HG03354 (cell line): Measurements from ENCODE around the gene BID.
A peak's percentile ranks its signal among the peaks of the same experiment; 100 is the strongest.

ENCODE experiments used
- ATAC-seq: cut with Tn5 transposase; IDR thresholded peaks from one replicate; pipeline ENCODE4 v1.9.1; 2021; ENCODE audit warnings: mild to moderate bottlenecking; ENCODE audit not compliant: unreplicated experiment, poor library complexity, severe bottlenecking

BID gene

DNA sequence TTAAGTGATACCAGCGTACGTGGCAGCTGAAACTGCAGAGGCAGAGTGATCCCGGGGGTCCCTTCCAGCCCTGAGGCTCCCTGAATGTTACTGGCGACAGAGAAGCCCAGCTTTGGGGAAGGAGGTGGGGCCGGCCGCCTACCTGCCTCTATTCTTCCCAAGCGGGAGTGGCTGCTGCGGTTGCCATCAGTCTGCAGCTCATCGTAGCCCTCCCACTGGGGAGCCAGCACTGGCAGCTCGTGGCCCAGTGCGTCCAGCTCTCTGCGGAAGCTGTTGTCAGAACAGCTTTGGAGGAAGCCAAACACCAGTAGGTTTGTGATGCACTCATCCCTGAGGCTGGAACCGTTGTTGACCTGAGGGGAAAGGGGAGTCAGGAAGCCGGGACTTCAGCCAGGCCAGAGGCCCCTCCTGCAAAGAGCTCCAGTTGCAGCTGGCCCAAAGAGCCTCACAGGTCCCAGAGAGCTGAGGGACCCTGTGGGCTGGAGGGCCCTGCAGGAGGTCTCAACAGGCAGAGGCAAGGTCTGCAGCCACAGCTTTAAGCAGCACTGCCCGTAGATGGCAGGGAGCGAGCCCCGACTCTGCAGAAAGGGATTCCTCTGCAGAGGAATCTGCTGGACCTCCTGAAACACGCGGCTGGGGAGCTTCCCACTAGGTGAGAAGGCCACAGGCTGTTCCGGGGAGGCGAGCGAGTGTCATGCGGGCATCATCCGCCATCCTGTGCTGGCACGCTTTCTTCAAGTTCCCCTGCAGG is 30.4 kb downstream of the BID start:
- no peak for ATAC-seq

DNA sequence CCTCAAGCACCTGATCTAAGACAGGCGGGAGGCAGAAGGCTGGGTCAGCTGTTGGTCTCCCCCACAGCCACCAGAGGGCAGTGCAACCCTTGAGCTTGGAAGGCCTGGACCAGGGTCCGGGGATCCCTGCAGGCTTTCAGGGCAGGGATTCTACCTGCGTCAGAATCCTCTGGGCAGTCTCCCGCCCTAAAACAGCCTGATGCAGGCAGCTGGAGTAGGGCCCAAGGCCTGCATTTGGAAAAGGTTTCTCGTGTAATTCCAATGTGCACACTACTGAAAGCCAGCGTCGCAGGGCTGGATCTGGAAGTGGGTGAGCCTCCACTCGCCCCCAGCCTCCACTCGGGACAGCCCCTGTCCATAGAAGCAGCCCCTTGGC is 31.8 kb downstream of the BID start:
- peak; percentile 71 for ATAC-seq

DNA sequence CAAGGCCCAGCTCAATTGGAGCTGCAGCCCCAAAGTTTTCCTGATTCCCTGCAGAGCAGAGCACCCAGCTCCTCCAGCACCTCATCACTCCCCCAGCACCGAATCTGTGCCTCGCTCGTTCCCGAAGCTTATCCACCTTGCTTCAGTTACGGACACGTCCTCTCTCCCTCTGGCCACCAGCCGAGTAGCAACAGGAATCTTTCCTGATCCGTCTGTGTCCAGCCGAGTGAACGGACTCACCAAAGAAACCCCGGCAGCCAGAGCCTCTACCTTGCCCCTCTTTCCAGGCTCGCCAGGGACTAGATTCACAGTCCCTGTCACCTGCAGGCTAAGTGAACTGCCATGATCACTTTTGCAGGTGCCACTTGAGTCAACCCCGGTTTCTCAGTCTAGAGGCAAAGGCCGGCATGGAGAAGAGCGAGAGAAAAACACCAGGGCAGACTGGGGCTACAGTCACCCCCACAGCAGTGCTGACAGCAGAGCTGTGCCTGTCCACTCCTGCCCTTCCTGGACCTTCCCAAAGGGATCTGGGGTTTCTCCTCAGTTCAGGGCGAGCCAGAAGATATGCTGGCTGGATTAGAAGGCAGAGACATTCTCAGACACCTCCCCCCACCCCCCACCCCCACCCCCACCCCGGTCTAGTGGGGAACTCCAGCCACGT is 32.3 kb downstream of the BID start:
- ATAC-seq: no peak

DNA sequence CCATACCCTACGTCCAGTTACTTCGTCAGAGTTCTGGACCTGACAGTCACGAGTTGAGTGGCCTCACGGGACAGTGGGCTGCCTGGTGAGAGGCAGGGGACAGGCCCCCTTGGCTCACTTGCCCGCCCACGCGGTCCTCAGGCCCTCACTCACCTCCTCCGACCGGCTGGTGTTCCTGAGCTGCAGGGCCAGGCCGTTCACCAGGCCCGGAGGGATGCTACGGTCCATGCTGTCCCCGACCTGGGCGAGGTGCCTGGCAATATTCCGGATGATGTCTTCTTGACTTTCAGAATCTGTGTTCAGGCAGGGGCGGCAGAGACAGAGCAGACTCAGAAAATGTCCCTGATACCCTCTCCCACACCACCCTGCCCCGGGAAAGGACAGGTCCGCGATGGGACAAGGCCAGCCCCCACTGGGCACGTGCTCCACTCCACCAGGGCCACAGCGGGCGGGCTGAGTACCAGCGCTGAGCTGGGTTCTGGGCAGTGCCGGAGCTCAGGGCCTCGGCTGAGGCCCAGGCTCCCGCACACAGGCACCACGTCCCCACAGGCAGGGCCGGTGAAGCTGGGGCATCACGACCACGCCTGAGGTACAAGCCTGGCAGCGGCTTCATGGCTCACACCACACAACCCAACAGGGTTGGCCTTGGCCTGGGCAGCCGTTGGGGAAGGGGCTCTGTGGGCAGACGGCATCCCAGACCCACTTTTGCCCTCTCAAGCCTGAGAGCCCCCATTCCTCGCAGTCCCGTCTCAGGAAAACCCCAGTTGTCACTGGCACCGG is 34.9 kb downstream of the BID start:
- no peak for ATAC-seq

DNA sequence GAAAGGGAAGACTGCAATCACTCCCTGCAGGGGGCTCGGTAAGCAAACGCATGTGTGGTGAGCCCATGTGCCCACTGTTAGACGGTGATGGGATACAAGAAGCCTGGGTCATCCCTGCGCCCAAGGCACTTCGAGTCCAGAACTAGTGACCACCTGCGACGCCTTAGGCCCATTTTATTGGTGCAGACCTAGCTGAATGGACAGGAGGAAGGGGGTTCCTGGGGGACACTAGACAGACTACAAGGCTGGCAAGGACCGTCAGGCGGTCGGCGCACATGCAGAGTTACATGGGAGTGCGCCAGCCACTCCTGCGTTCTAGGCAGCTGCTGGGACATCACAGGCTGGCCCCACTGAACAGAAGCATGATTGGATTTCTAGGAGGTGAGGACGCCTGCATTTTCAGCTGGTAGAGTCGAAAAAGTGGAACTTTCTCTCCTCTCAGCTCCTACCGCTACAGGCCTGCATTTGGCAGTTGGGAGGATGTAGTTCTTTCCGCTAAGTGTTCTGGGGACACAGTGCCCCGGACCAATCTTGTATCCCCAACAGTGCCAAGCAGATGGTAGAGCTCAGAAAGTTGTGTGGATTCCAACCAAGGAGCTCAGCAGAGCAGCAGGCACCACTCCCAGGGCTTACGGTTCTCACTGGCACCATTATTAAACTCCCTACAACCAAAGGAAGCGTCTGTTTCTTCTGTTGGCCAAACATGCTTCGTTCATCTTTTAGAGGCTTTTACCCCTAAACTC is 35.7 kb downstream of the BID start:
- ATAC-seq: no peak

DNA sequence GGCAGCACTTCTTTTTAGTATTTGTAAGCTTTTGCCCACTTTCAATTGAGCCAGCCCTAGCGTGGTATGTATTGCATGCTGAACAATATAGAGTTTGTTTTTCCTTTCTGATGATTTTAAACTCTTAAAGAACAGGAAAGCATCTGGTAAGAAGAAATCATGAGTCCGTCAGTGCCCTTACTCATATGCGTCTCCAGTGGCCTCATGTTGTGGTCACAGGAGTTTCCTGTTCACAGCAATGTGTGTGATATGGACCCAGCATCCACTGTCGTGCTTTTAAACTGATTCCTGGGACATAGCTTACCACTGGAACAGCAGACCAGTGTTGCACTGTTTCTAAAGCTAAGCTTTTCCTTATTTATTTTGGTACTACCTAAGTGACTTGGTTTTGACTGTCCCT is 40.1 kb downstream of the BID start:
- ATAC-seq: no peak

DNA sequence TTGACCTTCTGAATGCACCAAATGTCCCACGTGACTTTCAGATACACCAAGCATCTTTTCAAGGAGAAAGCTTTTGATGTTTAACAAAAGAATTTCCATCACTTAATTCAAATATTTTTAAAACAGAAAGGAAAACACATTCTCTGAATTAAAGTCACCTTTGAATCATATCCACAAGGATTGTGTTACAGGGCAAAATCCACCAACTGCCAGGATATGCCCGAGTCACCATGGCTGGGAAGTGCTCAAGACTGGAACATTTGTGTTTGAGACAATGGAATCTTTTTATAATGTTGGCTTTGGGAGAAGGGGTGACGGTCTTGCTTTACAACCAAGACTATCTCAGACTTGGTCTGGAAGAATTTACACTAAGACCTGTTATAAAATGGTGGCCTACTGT is 40.8 kb downstream of the BID start:
- ATAC-seq: no peak

DNA sequence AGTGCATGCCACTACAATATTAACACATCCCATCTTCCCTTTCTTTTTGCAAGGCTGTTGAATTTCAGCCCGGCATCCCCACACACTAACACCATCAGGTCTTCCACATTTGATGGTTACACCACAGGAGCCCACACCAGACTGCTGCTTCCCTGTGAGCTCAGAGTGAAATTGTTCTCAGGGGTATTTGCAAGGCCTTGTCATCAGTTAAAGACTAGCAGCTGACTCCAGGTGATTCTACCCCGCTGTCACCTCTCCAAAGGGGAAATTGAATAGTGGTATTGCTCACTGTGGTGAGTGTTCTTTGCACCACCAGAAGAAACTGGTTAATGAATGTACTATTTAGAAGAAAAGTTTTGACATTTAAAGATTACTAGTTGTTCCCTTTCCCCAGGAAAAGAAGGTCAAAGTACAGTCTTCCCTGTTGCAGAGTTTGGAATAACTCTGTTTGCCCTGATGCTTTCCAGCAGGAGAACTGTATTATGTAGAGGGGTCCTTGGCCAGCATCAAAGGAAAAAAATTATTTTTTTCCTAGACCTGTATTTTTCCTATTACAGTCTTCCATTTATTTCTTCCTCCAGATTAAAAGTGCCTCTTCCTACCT is 41.9 kb downstream of the BID start:
- no peak for ATAC-seq

DNA sequence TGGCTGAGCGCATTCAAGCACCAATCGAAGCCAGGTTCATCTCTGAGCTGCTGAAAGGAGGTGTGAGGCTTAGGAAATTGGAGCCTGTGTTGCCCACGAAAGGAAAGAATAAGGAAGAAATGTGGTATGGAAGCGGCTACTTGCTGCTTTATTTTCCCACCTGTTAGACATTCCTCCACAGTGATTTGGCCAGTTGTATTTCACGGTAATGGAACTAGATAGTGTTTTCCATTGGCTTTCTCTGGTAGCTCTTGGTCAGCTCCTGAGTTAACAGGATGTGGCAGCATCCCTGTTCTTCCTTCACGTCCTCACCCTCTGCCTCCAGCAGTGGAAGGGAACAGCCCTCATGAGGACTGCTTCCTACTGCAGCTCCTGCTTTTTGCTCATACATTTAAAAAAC is 44.7 kb downstream of the BID start:
- no peak for ATAC-seq

DNA sequence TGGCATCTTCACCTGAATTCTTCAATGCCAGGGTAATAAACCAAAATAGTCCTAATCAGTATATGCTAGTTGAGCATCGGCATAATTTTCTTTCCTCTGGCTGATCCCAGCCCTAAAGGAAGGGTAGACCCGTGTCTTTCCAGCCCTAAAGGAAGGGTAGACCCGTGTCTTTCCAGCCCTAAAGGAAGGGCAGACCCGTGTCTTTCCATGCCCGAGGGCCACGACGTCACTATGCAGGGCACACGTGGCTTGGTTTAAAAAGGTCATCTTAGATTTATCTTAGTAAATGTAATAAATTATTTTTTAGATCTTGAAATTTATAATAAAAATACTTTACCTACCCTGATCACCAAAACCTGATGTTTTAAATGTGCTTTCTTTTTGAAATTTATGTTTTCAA is 45.5 kb downstream of the BID start:
- ATAC-seq: no peak

DNA sequence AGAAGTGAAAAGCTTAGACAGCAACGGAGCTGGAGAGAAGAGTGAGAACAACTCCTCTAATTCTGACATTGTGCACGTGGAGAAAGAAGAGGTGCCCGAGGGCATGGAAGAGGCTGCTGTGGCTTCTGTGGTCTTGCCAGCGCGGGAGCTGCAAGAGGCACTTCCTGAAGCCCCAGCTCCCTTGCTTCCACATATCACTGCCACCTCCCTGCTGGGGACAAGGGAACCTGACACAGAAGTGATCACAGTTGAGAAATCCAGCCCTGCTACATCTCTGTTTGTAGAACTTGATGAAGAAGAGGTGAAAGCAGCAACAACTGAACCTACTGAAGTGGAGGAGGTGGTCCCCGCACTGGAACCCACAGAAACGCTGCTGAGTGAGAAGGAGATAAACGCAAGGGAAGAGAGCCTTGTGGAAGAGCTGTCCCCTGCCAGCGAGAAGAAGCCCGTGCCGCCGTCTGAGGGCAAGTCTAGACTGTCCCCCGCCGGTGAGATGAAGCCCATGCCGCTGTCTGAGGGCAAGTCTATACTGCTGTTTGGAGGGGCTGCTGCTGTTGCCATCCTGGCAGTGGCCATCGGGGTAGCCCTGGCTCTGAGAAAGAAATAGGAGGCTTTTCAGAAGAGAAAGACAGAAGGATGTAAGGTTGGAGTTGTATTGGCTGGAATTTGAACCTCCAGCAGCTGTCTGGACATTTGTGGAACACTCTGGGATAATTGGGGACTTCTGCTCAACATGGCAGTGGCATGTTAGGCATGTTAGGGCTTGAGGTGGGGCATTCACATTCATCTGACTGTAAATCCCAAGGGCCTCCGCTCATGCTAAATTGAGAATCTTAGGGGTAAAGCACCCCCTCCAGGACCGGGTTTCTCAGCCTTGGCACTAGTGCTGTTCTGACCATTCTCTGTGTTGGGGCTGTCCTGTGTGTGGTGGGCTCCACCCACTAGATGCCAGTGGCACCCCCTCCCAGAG is 47.1 kb downstream of the BID start:
- no peak for ATAC-seq

DNA sequence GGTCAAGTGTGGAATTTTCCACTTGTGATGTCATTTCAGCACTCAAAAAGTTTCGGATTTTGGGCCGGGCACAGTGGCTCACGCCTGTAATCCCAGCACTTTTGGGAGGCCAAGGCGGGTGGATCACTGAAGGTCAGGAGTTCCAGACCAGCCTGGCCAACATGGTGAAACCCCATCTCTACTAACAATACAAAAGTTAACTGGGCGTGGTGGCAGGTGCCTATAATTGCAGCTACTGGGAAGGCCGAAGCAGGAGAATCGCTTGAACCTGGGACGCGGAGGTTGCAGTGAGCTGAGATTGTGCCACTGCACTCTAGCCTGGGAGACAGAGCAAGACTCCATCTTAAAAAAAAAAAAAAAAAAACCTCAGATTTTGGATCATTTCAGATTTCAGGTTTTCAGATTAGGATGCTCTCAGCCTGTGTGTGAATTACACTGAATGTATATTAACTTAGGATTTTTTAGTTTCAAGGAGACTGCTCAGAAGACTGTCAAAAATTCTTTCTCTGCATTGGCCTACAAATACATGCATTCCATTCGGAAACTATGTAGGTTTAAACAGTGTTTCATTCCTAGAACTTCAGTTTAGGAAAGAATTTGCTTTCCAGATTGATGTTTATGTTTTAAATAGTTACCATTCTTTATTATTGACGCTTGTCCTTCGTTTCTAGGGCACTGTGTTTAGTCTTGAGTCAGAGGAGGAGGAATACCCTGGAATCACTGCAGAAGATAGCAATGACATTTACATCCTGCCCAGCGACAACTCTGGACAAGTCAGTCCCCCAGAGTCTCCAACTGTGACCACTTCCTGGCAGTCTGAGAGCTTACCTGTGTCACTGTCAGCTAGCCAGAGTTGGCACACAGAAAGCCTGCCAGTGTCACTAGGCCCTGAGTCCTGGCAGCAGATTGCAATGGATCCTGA is 48.0 kb downstream of the BID start:
- no peak for ATAC-seq

DNA sequence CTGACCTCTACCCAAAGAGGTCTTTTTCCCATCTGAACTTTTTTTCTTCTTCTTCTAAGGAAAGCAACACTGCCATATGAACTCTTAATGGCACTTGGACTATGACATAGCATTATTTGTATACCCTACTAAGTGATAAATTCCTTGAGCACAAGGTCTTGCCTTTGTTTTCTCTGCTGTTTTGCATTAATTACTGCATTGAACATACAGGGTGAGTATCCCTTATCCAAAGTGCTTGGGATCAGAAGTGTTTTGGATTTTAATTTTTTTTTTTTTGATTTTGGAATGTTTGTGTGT is 48.8 kb downstream of the BID start:
- ATAC-seq: no peak

DNA sequence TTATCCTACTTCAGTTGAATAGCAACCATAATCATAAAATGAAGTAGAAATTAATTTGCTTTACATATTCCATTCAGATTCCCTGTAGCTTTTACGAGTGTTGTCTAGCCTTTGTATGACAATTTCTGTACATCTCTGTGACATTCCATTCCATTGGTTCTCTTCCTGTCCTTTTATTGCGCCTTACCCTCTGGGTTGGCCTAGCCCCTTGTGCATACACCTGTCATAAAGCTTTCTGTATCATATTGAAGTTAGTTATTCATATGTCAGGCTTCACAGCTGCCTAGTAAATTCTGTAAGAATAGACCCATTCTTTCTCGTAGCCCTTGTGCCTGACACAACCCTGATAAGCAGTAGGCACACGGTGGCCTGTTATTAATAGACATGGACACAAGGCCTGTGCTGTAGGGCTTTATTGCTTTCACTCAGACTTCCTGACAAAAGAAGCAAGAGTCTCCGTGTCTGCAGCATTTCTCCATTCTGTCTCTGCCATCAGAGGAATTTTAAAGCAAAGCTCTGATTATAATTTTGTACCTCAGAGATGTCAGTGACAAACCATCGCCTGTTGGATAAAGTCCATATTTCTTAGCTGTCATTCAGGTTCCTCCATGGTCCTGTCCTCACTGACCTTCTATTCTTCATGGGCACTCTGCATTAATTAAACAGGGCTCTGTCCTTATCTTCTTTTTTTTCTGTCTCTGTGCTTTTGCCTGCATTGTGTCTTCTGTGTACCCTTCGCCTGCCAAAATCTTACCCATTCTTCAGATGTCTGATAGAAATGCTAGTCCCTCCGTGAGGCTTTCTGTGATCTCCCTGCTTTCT is 49.4 kb downstream of the BID start:
- no peak for ATAC-seq

DNA sequence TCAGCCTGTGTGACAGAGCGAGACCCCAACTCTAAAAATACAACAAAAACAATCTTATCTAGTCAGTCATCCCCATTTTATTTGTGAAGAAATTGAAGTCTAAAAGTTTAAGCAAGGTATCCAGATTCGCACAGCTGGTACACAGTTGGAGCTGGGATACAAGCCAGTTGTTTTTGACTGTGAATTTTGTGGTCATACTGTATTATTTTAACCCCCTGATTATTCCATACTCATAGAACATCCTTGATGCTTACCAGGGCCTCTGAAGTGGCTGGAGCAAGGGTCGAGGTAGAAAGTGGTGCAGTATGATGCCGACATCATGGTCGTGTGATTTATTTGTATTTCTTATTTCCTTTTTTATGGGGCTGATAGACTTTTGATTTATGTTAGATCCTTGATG is 50.0 kb downstream of the BID start:
- ATAC-seq: no peak

DNA sequence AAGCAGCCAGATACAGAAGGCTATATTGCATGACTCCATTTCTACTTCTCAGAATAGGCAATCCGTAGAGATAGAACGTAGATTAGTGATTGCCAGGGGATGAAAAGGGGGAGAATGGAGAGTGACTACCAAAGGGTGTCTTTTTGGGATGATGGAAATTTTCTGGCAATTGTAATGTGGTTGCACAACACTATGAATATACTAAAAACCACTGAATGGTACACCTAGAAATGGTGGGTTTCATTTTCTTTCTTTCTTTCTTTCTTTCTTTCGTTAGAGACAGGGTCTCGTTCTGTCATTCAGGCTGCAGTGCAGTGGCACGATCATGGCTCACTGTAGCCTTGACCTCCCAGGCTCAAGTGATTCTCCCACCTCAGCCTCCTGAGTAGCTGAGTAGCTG is 54.4 kb downstream of the BID start:
- no peak for ATAC-seq

DNA sequence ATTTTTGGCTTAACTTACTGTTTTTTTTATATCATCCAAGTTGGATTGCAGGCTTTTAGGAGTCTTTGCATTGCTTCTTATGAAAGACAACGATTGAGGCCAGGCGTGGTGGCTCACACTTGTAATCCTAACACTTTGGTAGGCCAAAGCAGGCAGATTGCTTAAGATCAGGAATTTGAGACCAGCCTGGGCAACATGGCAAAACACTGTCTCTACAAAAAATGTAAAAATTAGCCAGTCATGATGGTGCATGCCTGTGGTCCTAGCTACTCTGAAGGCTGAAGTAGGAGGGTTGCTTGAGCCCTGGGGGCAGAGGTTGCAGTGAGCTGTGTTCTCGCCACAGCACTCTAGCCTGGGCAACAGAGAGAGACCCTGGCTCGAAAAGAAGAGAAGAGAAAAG is 56.6 kb downstream of the BID start:
- no peak for ATAC-seq
